ENCODE results near the gene SLC25A22. TPM values are rescaled to one million over a fixed set of nuclear protein-coding genes. Genes with fewer than 3 reads are reported as not detected.

Gene SLC25A22
- total and polyA plus RNA-seq, 9 of the 15 experiments (the other 6 are each of a cell fraction or from before 2014, with no cell fraction given), result 0.41 to 55.4 (median 11.4) TPM

- CTCF ChIA-PET (ENCODE audit: low intra/inter-chr PET ratio), result no interaction called here
- WGBS (ENCODE audit: insufficient coverage, low coverage, missing lambda C conversion rate), result 54% methylated on average over 20 of the region's 24 CpGs
- peak; percentile 80 for ATAC-seq
- no peak for TF ChIP-seq JUND (IDR thresholded peaks at IDR 0.05; ENCODE audit: borderline replicate concordance, low read depth, low read length)
- TF ChIP-seq JUND (tag; IDR thresholded peaks at IDR 0.05; ENCODE audit: borderline replicate concordance, low read depth, low read length), result no peak
- peak in 1 of 2 experiments; percentile 53 for TF ChIP-seq E2F6 (IDR thresholded peaks at IDR 0.05; ENCODE audit: borderline replicate concordance in 1 of 2, extremely low read depth in 1 of 2, insufficient read depth in 1 of 2, insufficient read length in 1 of 2, low read depth in 1 of 2, low read length in 1 of 2, poor library complexity in 1 of 2, severe bottlenecking in 1 of 2)
- peak; percentile 55; the same call in 1 of the 2 replicates for TF ChIP-seq POLR2G (IDR thresholded peaks at IDR 0.05; ENCODE audit: low read depth, low read length)
- TF ChIP-seq ZNF431 (CRISPR knock-in tag; IDR thresholded peaks at IDR 0.05), result no peak
- TF ChIP-seq ZBTB7A (IDR thresholded peaks at IDR 0.05; ENCODE audit: borderline replicate concordance, control insufficient read depth, low read depth, low read length), result peak; percentile 28; the same call in 1 of the 2 replicates
- 0 out of 2 replicates have a peak, but pooled peaks have one; percentile 11 for TF ChIP-seq STAG1 (CRISPR knock-in tag; IDR thresholded peaks at IDR 0.05; ENCODE audit: borderline replicate concordance)
- peak; percentile 40; the same call in 1 of the 2 replicates for TF ChIP-seq RB1 (IDR thresholded peaks at IDR 0.05; ENCODE audit: low read depth)
- peak; percentile 39 for TF ChIP-seq CCNT2 (IDR thresholded peaks at IDR 0.05; ENCODE audit: borderline replicate concordance, extremely low read depth, insufficient read length, low read depth, low read length)
- TF ChIP-seq BHLHE40 (IDR thresholded peaks at IDR 0.05; ENCODE audit: low read length), result 0 out of 2 replicates have a peak, but pooled peaks have one; percentile 24
- no peak for TF ChIP-seq NR3C1 (CRISPR knock-in tag; IDR thresholded peaks at IDR 0.05)
- 0 out of 2 replicates have a peak, but pooled peaks have one; percentile 33 for TF ChIP-seq TFAP4 (CRISPR knock-in tag; IDR thresholded peaks at IDR 0.05; ENCODE audit: borderline replicate concordance)
- peak; percentile 56 to 64 (median 64) for TF ChIP-seq CTCF (IDR thresholded peaks at IDR 0.05 in 2 of 3, conservative IDR thresholded peaks at IDR 0.05 in 1 of 3; ENCODE audit: insufficient read depth in 2 of 3, low read depth in 1 of 3, low read length in 3 of 3)
- peak; percentile 87 for TF ChIP-seq CTCFL (IDR thresholded peaks at IDR 0.05; ENCODE audit: borderline replicate concordance, insufficient read depth, low read depth, low read length, poor library complexity, severe bottlenecking)
Observed at GRCh38 chr11:783581-784015, 14.5 kb downstream of the SLC25A22 start.

More at GRCh38 chr11:783581-784015, 14.5 kb downstream of the SLC25A22 start:
- in situ Hi-C loops (cut with MboI), result no loop called here
- Histone ChIP-seq H3K9me3 (replicated peaks; ENCODE audit: control insufficient read depth, insufficient read depth, low read depth, low read length) (no peaks in the 10 kb centered on the region), H3K27ac (ENCODE audit: extremely low read depth, low read depth, low read length) (no peak overlapping the region), H3K79me2 (ENCODE audit: control insufficient read depth, insufficient read depth, low read length) (peaks cover 6% of the 10 kb centered on the region; the same call in 1 of the 3 replicates), H3K9ac (ENCODE audit: insufficient read depth in 1 of 2, low read depth in 2 of 2, low read length in 2 of 2) (peak overlapping the region in 1 of 2 experiments; percentile 47; a peak in 2 of 4 replicates), H3K9me1 (ENCODE audit: control insufficient read depth, insufficient read depth, low read length) (no peaks in the 10 kb centered on the region), H3K4me1 (replicated peaks in 1 of 2; ENCODE audit: control insufficient read depth in 2 of 2, insufficient read depth in 2 of 2, low read length in 2 of 2) (peaks cover 0 to 71% of the 10 kb centered on the region in 2 experiments; a peak in 3 of 5 replicates), H3K27me3 (ENCODE audit: control insufficient read depth in 2 of 2, insufficient read depth in 2 of 2, low read length in 2 of 2) (no peaks in the 10 kb centered on the region), H3K36me3 (ENCODE audit: control insufficient read depth, insufficient read depth, low read length) (peaks cover 14% of the 10 kb centered on the region; the same call in 2 of the 3 replicates), H3K4me2 (ENCODE audit: insufficient read depth, low read length) (no peak overlapping the region), H2AFZ (ENCODE audit: low read depth, low read length) (no peak overlapping the region), H4K20me1 (replicated peaks; ENCODE audit: control insufficient read depth, insufficient read depth, low read length) (no peaks in the 10 kb centered on the region), H3K4me3 (no peak overlapping the region)
- DNase-seq (ENCODE audit: extremely low read depth in 1 of 4, low spot score in 3 of 4) (peak in 2 of 4 experiments; percentile 42 to 63), FAIRE-seq (no peak)
- intact Hi-C loops (cut with micrococcal nuclease), result no loop called here
- POLR2A ChIA-PET, result interaction anchor here (1.2 to 1.6 kb wide), 3 partner anchors 10 to 26 kb away, joined by 3 to 7 read pairs (median 4); partner anchors contain the start of gene RPLP2
- BruUV-seq (replicated peaks), result no TSS peak

Measured in K562 (cell line).